IPS-18a (cell line): ENCODE data around the gene TNXB.
"Not testable (repeated sequence)": the region's sequence is repeated elsewhere in the genome, so short reads cannot be mapped to it uniquely, and the experiment has no call there.

Source experiments
- H3K27ac ChIP-seq: one replicate; pipeline ENCODE4 v1.5.1; 2013; ENCODE audit warnings: low read length
- H3K27me3 ChIP-seq: one replicate; pipeline ENCODE4 v1.6.1; 2013; ENCODE audit warnings: mild to moderate bottlenecking, low read length; ENCODE audit not compliant: control insufficient read depth, insufficient read depth
- H3K36me3 ChIP-seq: one replicate; pipeline ENCODE4 v1.6.1; 2013; ENCODE audit warnings: low read depth, low read length; ENCODE audit not compliant: control insufficient read depth
- H3K4me1 ChIP-seq: one replicate; pipeline ENCODE4 v1.6.1; 2013; ENCODE audit warnings: low read depth, low read length; ENCODE audit not compliant: control insufficient read depth
- H3K4me3 ChIP-seq: one replicate; pipeline ENCODE4 v1.5.1; 2013; ENCODE audit warnings: low read length
- H3K9ac ChIP-seq: one replicate; pipeline ENCODE4 v1.6.1; 2013; ENCODE audit warnings: mild to moderate bottlenecking, low read length, moderate library complexity
- H3K9me3 ChIP-seq: one replicate; pipeline ENCODE4 v1.6.1; 2013; ENCODE audit warnings: low read depth, low read length; ENCODE audit not compliant: control insufficient read depth

The TNXB gene

DNA sequence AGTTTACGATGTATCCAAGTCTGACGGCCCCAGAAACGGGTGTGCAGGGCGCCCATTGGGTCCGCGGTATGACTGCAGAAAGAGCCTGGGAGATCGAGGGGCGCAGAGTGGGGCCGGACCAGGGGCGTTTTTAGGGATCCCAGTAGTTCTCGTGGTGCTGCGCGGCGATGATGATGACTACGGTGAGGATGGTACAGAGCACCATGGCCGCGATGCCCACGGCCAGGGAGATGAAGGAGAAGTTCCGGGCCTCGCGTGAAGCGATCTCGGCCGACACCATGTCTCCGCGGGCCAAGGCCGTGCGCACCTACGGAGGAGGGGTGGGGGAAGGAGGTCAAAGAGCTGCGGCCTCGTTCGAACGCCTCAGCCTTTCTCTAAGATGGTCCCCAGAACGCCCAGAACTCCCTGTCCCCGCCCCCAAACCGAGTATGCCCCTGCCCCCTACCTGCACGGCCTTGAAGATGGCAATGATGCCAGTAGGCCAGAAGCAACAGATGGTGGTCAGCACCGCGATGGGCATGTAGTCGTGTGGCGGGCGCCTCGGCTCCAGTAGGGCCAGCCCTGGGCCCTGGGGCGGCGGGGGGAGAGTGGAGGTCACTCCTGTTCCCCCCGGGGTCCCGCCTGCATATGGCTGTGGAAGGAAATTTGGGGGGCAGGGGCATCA is 40.1 kb upstream of the TNXB start:
- Histone ChIP-seq H3K9me3 (no peaks in the 10 kb centered on the region), H3K36me3 (no peaks in the 10 kb centered on the region), H3K4me1 (peaks cover 24% of the 10 kb centered on the region), H3K9ac (no peak overlapping the region), H3K27me3 (peaks cover 35% of the 10 kb centered on the region), H3K4me3 (no peak overlapping the region), H3K27ac (no peak overlapping the region)

DNA sequence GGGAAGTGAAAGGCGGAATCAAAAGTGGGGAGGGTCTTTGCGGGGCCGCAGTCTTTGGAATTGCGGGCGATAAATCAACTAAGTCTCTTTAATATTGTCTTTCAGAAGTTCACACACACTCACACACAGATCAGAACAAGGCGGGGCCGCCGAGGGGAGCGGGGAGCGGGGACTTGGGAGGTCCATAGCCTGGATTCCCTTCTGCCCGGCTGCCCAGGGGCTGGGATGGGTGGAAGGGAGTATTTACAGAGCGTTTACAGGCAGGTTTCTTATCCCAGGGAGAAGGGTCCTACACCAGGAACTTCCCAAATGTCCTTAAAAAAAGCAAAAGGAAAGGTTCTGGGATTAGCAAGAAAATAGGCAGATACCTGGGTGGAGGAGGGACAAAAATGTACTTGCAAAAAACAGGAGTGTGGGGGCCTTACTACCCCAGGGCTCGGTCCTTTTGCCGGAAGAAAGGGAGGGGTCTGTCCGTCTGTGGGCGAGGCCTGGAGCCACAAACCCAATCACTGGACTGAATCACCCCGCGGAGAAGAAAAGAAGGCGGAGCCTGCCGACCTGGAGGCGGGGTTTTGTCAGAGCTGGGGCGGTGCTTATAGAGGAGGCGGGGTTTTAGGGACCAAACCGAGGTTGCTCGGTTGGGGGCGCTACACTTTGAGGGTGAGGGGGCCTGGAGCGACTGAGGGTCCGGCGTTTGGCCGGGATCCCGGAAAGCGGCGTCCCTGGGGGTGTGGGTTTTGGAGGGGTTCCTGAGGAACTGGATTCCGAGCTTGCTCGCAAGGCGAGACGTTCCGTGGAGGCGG is 39.4 kb upstream of the TNXB start:
- H3K9me3 ChIP-seq, result no peaks in the 10 kb centered on the region
- H3K27ac ChIP-seq, result no peak overlapping the region
- H3K36me3 ChIP-seq, result no peaks in the 10 kb centered on the region
- no peak overlapping the region for H3K4me3 ChIP-seq
- H3K27me3 ChIP-seq, result peaks cover 35% of the 10 kb centered on the region
- H3K4me1 ChIP-seq, result peaks cover 24% of the 10 kb centered on the region
- H3K9ac ChIP-seq, result no peak overlapping the region

DNA sequence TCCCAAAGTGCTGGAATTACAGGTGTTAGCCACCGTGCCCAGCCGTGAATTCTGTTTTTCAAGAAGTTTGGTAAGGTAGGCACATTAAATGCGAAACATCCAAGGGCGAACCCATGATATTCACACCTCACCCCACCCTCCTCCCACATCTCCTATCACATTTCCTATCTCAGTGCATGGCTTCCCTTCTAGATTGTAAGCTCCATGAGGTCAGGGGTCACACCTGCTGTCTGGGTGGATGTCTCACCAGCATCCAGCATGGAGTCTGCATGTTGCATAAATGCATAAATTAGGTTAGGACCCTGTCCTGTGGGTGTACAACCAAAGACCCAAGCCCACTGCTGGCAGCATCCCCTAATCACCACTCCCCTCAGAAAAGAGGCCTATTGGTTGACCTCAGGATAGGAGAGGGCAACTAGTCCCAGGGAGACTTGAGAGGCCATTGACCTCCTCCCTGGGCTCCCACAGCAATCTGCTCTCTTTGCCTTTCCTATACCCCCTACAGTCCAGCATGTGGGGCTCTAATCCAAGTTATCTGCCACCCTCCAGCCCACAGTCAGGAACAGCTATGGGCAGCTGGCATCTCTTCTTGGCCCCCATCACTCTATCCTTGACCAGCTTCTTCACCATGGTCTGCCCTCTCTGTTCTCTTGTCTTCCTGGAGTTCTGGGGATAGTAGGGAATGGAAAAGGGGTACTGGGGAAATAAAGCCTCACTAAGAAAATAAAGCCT is 38.4 kb upstream of the TNXB start:
- H3K4me1 ChIP-seq, result peaks cover 18% of the 10 kb centered on the region
- H3K4me3 ChIP-seq, result no peak overlapping the region
- H3K9me3 ChIP-seq, result no peaks in the 10 kb centered on the region
- peaks cover 28% of the 10 kb centered on the region for H3K27me3 ChIP-seq
- no peak overlapping the region for H3K9ac ChIP-seq
- H3K27ac ChIP-seq, result no peak overlapping the region
- H3K36me3 ChIP-seq, result no peaks in the 10 kb centered on the region

DNA sequence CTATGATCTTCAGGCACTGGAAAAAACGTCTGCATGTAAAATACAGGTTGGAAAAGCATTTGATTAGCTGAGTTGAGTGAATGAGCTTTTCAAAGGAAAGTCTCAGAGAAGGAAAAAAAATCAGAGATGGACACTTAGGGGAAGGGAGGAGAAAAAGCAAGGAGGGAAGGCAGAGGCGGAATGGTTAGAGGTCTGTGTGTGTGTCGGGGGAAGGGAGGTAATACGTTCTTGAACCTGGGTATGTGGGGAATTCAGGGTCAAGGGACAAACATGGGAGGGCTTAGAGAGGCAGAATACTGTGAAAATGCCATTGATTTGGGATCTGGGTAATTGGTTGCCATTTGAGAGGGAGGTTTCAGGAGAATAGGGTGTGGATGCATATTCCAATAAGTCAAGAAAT is 37.5 kb upstream of the TNXB start:
- H3K27me3 ChIP-seq, result peaks cover 21% of the 10 kb centered on the region
- no peak overlapping the region for H3K27ac ChIP-seq
- H3K4me3 ChIP-seq, result no peak overlapping the region
- H3K4me1 ChIP-seq, result peaks cover 12% of the 10 kb centered on the region
- H3K9me3 ChIP-seq, result no peaks in the 10 kb centered on the region
- H3K36me3 ChIP-seq, result no peaks in the 10 kb centered on the region
- no peak overlapping the region for H3K9ac ChIP-seq

DNA sequence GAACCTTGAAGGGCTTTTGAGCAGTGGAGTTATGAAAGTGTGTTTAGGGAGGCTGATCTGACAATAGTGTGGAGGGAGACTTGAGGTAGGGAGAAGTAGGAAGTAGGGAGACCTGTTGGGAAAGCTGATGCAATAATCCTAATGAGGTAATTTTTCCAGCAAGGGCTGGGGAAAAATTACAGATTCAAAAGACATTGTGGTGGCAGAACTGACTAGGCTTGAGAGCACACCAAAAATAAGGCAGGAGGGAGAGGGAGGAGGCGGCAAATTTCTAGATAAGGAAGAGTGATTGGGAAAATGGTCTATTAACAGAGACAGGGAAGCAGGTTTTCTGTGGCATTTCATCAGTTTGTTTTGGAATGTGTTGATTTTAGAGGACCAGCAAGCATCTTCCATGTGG is 37.1 kb upstream of the TNXB start:
- Histone ChIP-seq H3K4me3 (no peak overlapping the region), H3K4me1 (peaks cover 9% of the 10 kb centered on the region), H3K9me3 (no peaks in the 10 kb centered on the region), H3K27me3 (peaks cover 19% of the 10 kb centered on the region), H3K36me3 (no peaks in the 10 kb centered on the region), H3K9ac (no peak overlapping the region), H3K27ac (no peak overlapping the region)

DNA sequence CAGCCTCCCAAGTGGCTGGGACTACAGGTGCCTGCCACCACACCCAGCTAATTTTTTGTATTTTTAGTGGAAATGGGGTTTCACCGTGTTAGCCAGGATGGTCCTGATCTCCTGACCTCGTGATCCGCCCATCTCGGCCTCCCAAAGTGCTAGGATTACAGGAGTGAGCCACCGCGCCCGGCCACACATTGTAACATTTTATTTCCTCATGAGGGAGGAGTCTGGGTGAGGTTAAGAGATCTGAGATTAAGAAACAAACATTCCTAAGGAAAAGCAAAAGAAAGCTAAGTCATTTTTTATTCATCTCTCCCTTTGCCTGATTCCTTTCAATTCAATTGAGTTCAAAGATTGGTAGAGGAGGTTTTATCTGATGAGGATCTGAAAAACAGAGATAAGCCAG is 35.1 kb upstream of the TNXB start:
- H3K27me3 ChIP-seq, H3K36me3 ChIP-seq, H3K4me3 ChIP-seq, H3K9ac ChIP-seq, H3K4me1 ChIP-seq, H3K27ac ChIP-seq, H3K9me3 ChIP-seq: not testable (repeated sequence)

DNA sequence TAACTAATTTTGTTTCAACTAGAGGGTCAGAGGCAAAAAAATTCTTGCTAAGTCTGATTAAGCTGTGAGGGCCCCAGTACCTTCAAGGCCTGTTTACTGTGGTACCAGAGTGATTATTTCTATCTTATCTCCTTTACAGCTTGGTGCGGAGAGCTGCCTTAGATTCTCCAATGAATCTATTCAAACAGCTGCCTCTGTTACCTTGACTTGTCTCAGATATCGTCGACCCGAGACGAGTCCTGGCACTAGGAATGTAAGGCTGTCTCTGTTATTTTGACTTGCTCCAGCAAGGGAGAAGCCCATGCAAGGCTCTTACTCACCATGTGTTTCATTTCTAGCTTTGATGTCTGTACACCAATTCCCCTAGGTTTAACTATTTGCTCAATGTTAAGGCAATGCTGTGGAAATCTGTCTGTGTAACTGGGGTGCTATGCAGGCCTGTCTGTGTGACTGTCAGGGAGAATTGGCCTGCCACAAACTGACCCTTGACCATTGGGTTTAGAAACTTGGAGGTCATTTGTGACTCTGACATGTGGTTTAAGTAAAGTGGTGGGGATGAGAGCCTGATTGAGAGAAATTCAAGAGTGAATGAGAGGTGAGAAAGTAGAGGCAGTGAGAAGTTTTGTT is 31.4 kb upstream of the TNXB start:
- no peak overlapping the region for H3K4me3 ChIP-seq
- no peaks in the 10 kb centered on the region for H3K36me3 ChIP-seq
- no peaks in the 10 kb centered on the region for H3K4me1 ChIP-seq

DNA sequence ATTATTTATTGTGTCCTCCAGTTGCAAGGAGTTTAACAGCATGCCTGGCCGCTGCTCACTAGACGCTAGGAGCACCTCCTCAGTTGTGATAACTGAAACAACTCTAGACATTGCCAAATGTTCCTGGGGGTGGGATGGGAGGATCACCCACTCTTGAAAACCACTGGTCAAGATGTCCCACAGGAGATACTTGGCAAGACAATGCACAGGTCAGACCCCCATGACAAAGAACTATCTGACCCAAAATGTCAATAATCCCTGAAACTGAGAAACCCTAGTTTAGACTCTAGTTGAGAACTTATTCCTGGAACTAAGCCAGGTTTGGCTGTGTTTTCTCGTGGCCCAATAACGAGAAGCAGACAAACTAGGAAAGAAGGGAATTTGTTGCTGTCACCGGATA is 30.5 kb upstream of the TNXB start:
- Histone ChIP-seq H3K27me3 (no peaks in the 10 kb centered on the region), H3K9ac (no peak overlapping the region), H3K27ac (no peak overlapping the region), H3K4me1 (no peaks in the 10 kb centered on the region), H3K4me3 (no peak overlapping the region), H3K36me3 (no peaks in the 10 kb centered on the region), H3K9me3 (no peaks in the 10 kb centered on the region)

More for the DNA sequence above, 31.4 kb upstream of the TNXB start:
- no peaks in the 10 kb centered on the region for H3K27me3 ChIP-seq
- no peak overlapping the region for H3K27ac ChIP-seq
- H3K9me3 ChIP-seq, result no peaks in the 10 kb centered on the region
- H3K9ac ChIP-seq, result no peak overlapping the region

DNA sequence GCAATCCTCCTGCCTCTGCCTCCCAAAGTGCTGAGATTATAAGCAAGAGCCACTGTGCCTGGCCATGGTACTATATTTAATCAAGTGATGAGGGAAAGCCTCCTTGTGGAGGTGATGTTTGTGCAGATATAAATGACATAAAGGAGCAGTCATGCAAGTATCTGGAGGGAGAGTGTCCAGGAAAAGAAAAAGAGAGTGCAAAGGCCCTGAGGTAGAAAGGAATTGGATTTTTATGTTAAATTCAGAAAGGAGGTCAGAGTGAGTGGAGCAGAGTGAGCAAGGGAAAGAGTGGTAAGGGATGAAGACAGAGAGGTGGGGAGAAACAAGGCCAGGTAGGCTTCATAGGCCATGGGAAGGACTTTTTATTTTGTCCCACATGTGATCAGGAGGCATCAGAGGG is 28.3 kb upstream of the TNXB start:
- Histone ChIP-seq H3K9ac (no peak overlapping the region), H3K4me3 (no peak overlapping the region), H3K27me3 (peaks cover 5% of the 10 kb centered on the region), H3K9me3 (no peaks in the 10 kb centered on the region), H3K36me3 (no peaks in the 10 kb centered on the region), H3K27ac (no peak overlapping the region), H3K4me1 (no peaks in the 10 kb centered on the region)

DNA sequence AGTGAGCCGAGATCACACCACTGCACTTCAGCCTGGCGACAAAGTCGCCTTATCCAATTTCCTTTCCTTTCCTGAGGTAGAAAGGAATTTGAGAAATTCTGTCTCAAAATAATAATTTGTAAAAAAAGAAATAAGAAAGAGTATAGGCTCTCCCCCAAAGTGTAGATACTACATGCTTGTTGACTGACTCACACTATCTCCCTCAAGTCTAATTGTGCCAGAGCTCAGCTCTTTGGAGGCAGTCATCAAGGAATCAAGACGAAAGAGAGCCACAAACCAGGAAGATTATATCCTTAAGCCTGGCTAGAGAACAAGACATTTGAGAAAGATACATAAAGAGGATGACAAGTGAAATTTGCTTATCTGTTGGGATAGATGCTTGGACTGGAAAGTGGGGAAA is 24.6 kb upstream of the TNXB start:
- Histone ChIP-seq H3K9ac (no peak overlapping the region), H3K36me3 (no peaks in the 10 kb centered on the region), H3K27ac (no peak overlapping the region), H3K4me1 (peaks cover 7% of the 10 kb centered on the region), H3K27me3 (peaks cover 5% of the 10 kb centered on the region), H3K9me3 (no peaks in the 10 kb centered on the region), H3K4me3 (no peak overlapping the region)

DNA sequence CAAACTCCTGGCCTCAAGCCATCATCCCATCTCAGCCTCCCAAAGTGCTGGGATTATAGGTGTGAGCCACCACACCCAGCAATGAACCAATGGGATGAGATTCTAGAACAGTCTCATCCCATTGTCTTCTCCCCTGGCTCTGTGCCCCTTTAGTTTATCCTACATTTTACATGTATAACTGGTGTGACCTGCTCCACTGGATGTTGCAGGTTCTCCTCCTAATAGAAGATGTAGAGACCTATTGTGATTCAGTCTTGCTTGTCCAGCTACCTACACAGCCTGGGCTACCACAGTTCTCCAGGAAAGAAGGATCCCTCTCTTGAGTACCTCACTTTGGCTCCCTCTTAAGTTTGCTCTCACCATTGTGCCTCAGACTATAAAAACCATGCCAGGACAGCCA is 23.0 kb upstream of the TNXB start:
- Histone ChIP-seq H3K9me3 (no peaks in the 10 kb centered on the region), H3K9ac (no peak overlapping the region), H3K27ac (no peak overlapping the region), H3K27me3 (peaks cover 5% of the 10 kb centered on the region), H3K36me3 (no peaks in the 10 kb centered on the region), H3K4me1 (peaks cover 7% of the 10 kb centered on the region), H3K4me3 (no peak overlapping the region)
